GM18511 (cell line): ENCODE measurements around the gene SRP68.

Source experiments
- ATAC-seq: cut with Tn5 transposase; IDR thresholded peaks from one replicate; pipeline ENCODE4 v1.9.1; 2021; ENCODE audit warnings: mild to moderate bottlenecking, moderate library complexity; ENCODE audit not compliant: unreplicated experiment

Gene SRP68

GRCh38 chr17:76090517-76091129, 18.3 kb upstream of the SRP68 start:
- ATAC-seq: no peak

- ATAC-seq: no peak
Observed at GRCh38 chr17:76089680-76090516, 17.6 kb upstream of the SRP68 start.

GRCh38 chr17:76088868-76089576, 16.7 kb upstream of the SRP68 start:
- no peak for ATAC-seq

GRCh38 chr17:76088041-76088867, 15.9 kb upstream of the SRP68 start:
- no peak for ATAC-seq

- ATAC-seq: no peak
Observed at GRCh38 chr17:76087531-76087930, 15.2 kb upstream of the SRP68 start.

GRCh38 chr17:76086384-76086783, 14.1 kb upstream of the SRP68 start:
- no peak for ATAC-seq

GRCh38 chr17:76085731-76086366, 13.5 kb upstream of the SRP68 start:
- ATAC-seq: no peak

- ATAC-seq: no peak
Observed at GRCh38 chr17:76085066-76085730, 12.9 kb upstream of the SRP68 start.

GRCh38 chr17:76083536-76084182, 11.3 kb upstream of the SRP68 start:
- no peak for ATAC-seq

GRCh38 chr17:76082326-76083251, 10.3 kb upstream of the SRP68 start:
- no peak for ATAC-seq

GRCh38 chr17:76081295-76082210, 9.2 kb upstream of the SRP68 start:
- ATAC-seq: no peak

GRCh38 chr17:76080768-76081287, 8.5 kb upstream of the SRP68 start:
- no peak for ATAC-seq

GRCh38 chr17:76079956-76080767, 7.8 kb upstream of the SRP68 start:
- no peak for ATAC-seq

- ATAC-seq: no peak
Observed at GRCh38 chr17:76079535-76079955, 7.2 kb upstream of the SRP68 start.

- no peak for ATAC-seq
Observed at GRCh38 chr17:76078860-76079534, 6.7 kb upstream of the SRP68 start, which contains the start of gene ZACN. ZACN (plus strand) TSS chr17:76079182; CDS start chr17:76079265, 83 bp downstream.
